Testis (tissue), 2 donors: ENCODE results near the gene NSRP1.

ENCODE experiments used
- CTCF ChIP-seq, 3 experiments: fragments of 450-650 bp in 2 of 3; fragments of 200-600 bp in 1 of 3; sonication (generic) in 1 of 3; IDR thresholded peaks; one replicate each; pipeline ENCODE4 v1.5.1; 2016 to 2019; ENCODE audit warnings: antibody characterized with exemption in 3 of 3, mild to moderate bottlenecking in 2 of 3, moderate library complexity in 1 of 3
- POLR2A ChIP-seq: fragments of 450-650 bp; IDR thresholded peaks from one replicate; pipeline ENCODE4 v1.6.1; 2017; ENCODE audit warnings: antibody characterized with exemption, mild to moderate bottlenecking, moderate library complexity

- TF ChIP-seq CTCF (IDR thresholded peaks at IDR 0.05): no peak
- TF ChIP-seq POLR2A: no peak
These were observed 3.8 kb upstream of the NSRP1 start for GRCh38 chr17:30112794-30113193.
